Keratinocyte (primary cell): ENCODE results near the gene ZNF488. TPM values are rescaled to one million over a fixed set of nuclear protein-coding genes. Genes with fewer than 3 reads are reported as not detected.

ENCODE experiments used
- DNase-seq: peaks from one replicate; pipeline ENCODE4 v3.0.0-alpha.2; 2011; ENCODE audit warnings: low read depth, missing footprints, low spot score
- FAIRE-seq: peaks from 2 replicates; lab custom pipeline; 2011; peaks lifted over from hg19 to GRCh38; lab: Jason Lieb, UNC
- H2AFZ ChIP-seq: 2 replicates; pipeline ENCODE4 v1.6.0; 2012; ENCODE audit warnings: low read length, control low read depth, inconsistent platforms; ENCODE audit not compliant: control insufficient read depth
- H3K27ac ChIP-seq: 2 replicates; pipeline ENCODE4 v1.5.1; 2011; ENCODE audit warnings: low read length; ENCODE audit not compliant: control insufficient read depth, insufficient read depth
- H3K27me3 ChIP-seq: 3 replicates; pipeline ENCODE4 v1.6.0; 2011; ENCODE audit warnings: low read length; ENCODE audit not compliant: control insufficient read depth, insufficient read depth; ENCODE audit errors: extremely low read depth
- H3K36me3 ChIP-seq, 2 experiments: 2 replicates in 1 of 2; 3 replicates in 1 of 2; pipeline ENCODE4 v1.5.1; 2011; ENCODE audit warnings: low read length in 2 of 2, mild to moderate bottlenecking in 1 of 2; ENCODE audit not compliant: control insufficient read depth in 2 of 2, insufficient read depth in 2 of 2; ENCODE audit errors: extremely low read depth in 1 of 2
- H3K4me1 ChIP-seq: 3 replicates; pipeline ENCODE4 v1.5.1; 2011; ENCODE audit warnings: low read length; ENCODE audit not compliant: control insufficient read depth, insufficient read depth; ENCODE audit errors: extremely low read depth
- H3K4me2 ChIP-seq: 3 replicates; pipeline ENCODE4 v1.6.0; 2011; ENCODE audit warnings: low read depth, low read length; ENCODE audit not compliant: control insufficient read depth, insufficient read depth; ENCODE audit errors: extremely low read depth
- H3K4me3 ChIP-seq, 3 experiments: fragments of 200-600 bp in 1 of 3; sonication (generic) in 1 of 3; 2 replicates in 2 of 3; 3 replicates in 1 of 3; pipeline ENCODE4 v1.5.1; 2011 to 2016; ENCODE audit warnings: low read length in 3 of 3, mild to moderate bottlenecking in 3 of 3, control low read depth in 2 of 3, inconsistent platforms in 1 of 3, low read depth in 1 of 3, mixed read lengths in 1 of 3, mixed run types in 1 of 3, moderate library complexity in 1 of 3; ENCODE audit not compliant: control insufficient read depth in 2 of 3, insufficient read depth in 2 of 3; ENCODE audit errors: extremely low read depth in 1 of 3
- H3K79me2 ChIP-seq: 2 replicates; pipeline ENCODE4 v1.6.0; 2012; ENCODE audit warnings: low read length; ENCODE audit not compliant: control insufficient read depth, insufficient read depth
- H3K9ac ChIP-seq: 3 replicates; pipeline ENCODE4 v1.6.0; 2011; ENCODE audit warnings: low read length; ENCODE audit not compliant: control insufficient read depth, insufficient read depth; ENCODE audit errors: extremely low read depth
- H3K9me1 ChIP-seq: 3 replicates; pipeline ENCODE4 v1.6.0; 2011; ENCODE audit warnings: low read length; ENCODE audit not compliant: control insufficient read depth, insufficient read depth; ENCODE audit errors: extremely low read depth
- H3K9me3 ChIP-seq: 2 replicates; pipeline ENCODE4 v1.5.1; 2012; ENCODE audit warnings: low read depth, low read length; ENCODE audit not compliant: control insufficient read depth
- H4K20me1 ChIP-seq: 3 replicates; pipeline ENCODE4 v1.6.0; 2011; ENCODE audit warnings: low read length; ENCODE audit not compliant: control insufficient read depth, insufficient read depth; ENCODE audit errors: extremely low read depth
- EZH2 ChIP-seq: IDR thresholded peaks from one replicate; pipeline ENCODE4 v1.6.1; 2012; ENCODE audit warnings: inconsistent platforms, mild to moderate bottlenecking, low read length, moderate library complexity
- dilution Hi-C: fragments of 300-500 bp; cut with MboI; formaldehyde crosslinking; loops from one replicate; pipeline ENCODE4 v1.7.0; 2020; ENCODE audit warnings: low sequenced_read_pairs; ENCODE audit not compliant: extremely low pct_ligation_motif_present
- polyA plus RNA-seq, 5 experiments: library from polyadenylated mRNA; depleted of rRNA in 3 of 5; stranded (reverse) in 3 of 5; stranded (forward) in 1 of 5; unstranded in 1 of 5; fragments of >200 nt; gene quantifications; 1 replicate in 1 of 5; 2 replicates in 3 of 5; 3 replicates in 1 of 5; pipeline versions ENCODE4 v1.2.1 to v1.2.3, GENCODE V29; 2011 to 2012; ENCODE audit warnings: missing spikeins in 2 of 5, low read depth in 1 of 5, low replicate concordance in 1 of 5
- TF ChIP-seq, protein P1 (sequence below), 3 experiments: IDR thresholded peaks in 1 of 3; conservative IDR thresholded peaks in 1 of 3; optimal IDR thresholded peaks in 1 of 3; 2 replicates in 2 of 3; 3 replicates in 1 of 3; pipeline versions ENCODE3 to v1.5.1; 2011; ENCODE audit warnings: low read length in 3 of 3, mild to moderate bottlenecking in 3 of 3, moderate library complexity in 2 of 3, control low read depth in 1 of 3, inconsistent platforms in 1 of 3; ENCODE audit not compliant: insufficient read depth in 2 of 3; ENCODE audit errors: extremely low read depth in 1 of 3

ZNF488 gene
- polyA plus RNA-seq, 1 donor (not counting 4 experiments of a cell fraction or from before 2014, with no cell fraction given) = 1.2 TPM

DNA sequence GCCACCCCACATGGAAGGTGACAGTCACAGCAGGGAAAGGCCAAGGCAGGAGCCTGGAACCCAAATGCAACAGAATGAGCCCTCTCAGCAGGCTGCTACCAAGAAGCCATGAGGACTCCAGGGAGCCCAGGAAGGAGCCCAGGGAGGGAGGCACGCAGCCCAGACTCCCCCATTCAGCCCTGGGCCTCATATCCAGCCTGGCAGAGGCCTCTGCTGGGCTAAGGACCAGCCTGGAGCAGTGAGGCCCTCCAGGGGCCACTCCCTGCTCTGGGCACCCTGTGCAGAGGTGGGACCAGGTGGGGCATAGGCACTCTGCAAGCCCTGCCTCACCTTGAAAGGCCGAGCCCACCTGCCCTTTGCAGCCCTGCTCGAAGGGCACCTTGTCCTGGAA is 25.8 kb upstream of the ZNF488 start:
- Histone ChIP-seq H3K79me2 (no peaks in the 10 kb centered on the region), H3K27me3 (no peaks in the 10 kb centered on the region), H3K4me2 (no peak overlapping the region), H3K36me3 (no peaks in the 10 kb centered on the region), H3K9ac (no peak overlapping the region), H3K9me3 (no peaks in the 10 kb centered on the region), H3K9me1 (no peaks in the 10 kb centered on the region), H3K4me3 (no peak overlapping the region), H4K20me1 (no peaks in the 10 kb centered on the region), H3K27ac (no peak overlapping the region), H2AFZ (no peak overlapping the region), H3K4me1 (peaks cover 24% of the 10 kb centered on the region)
- TF ChIP-seq, protein P1, sequence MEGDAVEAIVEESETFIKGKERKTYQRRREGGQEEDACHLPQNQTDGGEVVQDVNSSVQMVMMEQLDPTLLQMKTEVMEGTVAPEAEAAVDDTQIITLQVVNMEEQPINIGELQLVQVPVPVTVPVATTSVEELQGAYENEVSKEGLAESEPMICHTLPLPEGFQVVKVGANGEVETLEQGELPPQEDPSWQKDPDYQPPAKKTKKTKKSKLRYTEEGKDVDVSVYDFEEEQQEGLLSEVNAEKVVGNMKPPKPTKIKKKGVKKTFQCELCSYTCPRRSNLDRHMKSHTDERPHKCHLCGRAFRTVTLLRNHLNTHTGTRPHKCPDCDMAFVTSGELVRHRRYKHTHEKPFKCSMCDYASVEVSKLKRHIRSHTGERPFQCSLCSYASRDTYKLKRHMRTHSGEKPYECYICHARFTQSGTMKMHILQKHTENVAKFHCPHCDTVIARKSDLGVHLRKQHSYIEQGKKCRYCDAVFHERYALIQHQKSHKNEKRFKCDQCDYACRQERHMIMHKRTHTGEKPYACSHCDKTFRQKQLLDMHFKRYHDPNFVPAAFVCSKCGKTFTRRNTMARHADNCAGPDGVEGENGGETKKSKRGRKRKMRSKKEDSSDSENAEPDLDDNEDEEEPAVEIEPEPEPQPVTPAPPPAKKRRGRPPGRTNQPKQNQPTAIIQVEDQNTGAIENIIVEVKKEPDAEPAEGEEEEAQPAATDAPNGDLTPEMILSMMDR (optimal IDR thresholded peaks at IDR 0.05 in 1 of 3, IDR thresholded peaks at IDR 0.05 in 1 of 3, conservative IDR thresholded peaks at IDR 0.05 in 1 of 3; ENCODE audit: extremely low read depth in 1 of 3, insufficient read depth in 2 of 3, low read length in 3 of 3) = no peak
- TF ChIP-seq EZH2 = no peak
- DNase-seq (no peak), FAIRE-seq (no peak)
- dilution Hi-C loops = no loop called here

DNA sequence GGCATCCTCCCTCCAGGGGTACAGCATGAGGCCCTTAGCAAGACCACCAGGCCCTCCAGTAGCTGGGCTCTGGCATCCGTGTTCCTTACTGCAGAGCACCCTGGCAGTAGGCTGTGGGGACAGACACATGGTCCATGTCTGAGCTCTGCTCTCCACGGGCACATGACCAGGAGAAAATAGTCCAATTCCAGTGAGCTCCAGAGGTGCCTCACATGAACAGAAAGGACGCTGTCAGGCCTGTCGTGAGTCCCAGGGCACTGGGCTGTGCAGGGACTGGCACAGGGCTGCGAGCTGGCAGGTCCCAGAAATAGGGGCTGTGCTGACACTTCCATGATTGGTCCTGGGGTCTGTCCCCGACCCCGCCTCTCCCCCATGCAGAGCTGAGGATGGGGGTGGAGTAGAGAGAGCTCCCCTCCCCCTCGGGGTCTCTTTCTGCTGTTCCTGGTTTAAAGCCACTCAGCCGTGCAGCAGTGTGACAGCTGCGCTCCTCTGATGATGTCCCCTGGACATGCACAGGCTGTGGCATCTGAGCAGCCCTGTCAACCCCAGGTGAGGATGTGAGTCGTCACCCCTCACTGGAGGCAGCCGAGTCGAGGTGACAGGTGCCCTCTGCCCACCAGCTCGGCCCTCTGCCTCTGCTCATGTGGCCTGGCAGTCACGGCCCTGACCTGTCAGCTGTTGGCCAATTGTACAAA is 25.2 kb upstream of the ZNF488 start:
- no peaks in the 10 kb centered on the region for H3K9me3 ChIP-seq
- no peaks in the 10 kb centered on the region for H3K79me2 ChIP-seq
- H3K4me1 ChIP-seq = peaks cover 29% of the 10 kb centered on the region
- no peak for TF ChIP-seq EZH2
- TF ChIP-seq, protein P1 (optimal IDR thresholded peaks at IDR 0.05 in 1 of 3, IDR thresholded peaks at IDR 0.05 in 1 of 3, conservative IDR thresholded peaks at IDR 0.05 in 1 of 3; ENCODE audit: extremely low read depth in 1 of 3, insufficient read depth in 2 of 3, low read length in 3 of 3) = no peak
- dilution Hi-C loops = no loop called here
- H3K27me3 ChIP-seq = no peaks in the 10 kb centered on the region
- H3K4me3 ChIP-seq = no peak overlapping the region
- H3K9ac ChIP-seq = no peak overlapping the region
- H3K4me2 ChIP-seq = no peak overlapping the region
- H3K27ac ChIP-seq = no peak overlapping the region
- no peak overlapping the region for H2AFZ ChIP-seq
- no peaks in the 10 kb centered on the region for H3K9me1 ChIP-seq
- DNase-seq (no peak), FAIRE-seq (no peak)
- H4K20me1 ChIP-seq = no peaks in the 10 kb centered on the region
- H3K36me3 ChIP-seq = no peaks in the 10 kb centered on the region
